ENCODE measurements around the gene WNT6. TPM values are rescaled to one million over a fixed set of nuclear protein-coding genes. Genes with fewer than 3 reads are reported as not detected.

WNT6 gene
- total RNA-seq, 1 experiment from 2014 or later, result 7.8 TPM

- H3K4me3 ChIP-seq (ENCODE audit: low read length), result no peak overlapping the region
- H3K27ac ChIP-seq (ENCODE audit: low read length), result no peak overlapping the region
- no peak overlapping the region for H3K9ac ChIP-seq (ENCODE audit: low read length)
- H3K9me2 ChIP-seq (replicated peaks; ENCODE audit: insufficient read depth, low read length), result no peaks in the 10 kb centered on the region
- no peak for DNase-seq
- no peaks in the 10 kb centered on the region for H3K36me3 ChIP-seq (ENCODE audit: insufficient read depth, low read length)
- no peak overlapping the region for H3K4me2 ChIP-seq (ENCODE audit: low read depth, low read length, poor library complexity, severe bottlenecking)
- no peaks in the 10 kb centered on the region for H3K79me2 ChIP-seq (ENCODE audit: low read length)
- H3K9me3 ChIP-seq (ENCODE audit: low read length), result no peaks in the 10 kb centered on the region
- no peaks in the 10 kb centered on the region for H4K20me1 ChIP-seq (ENCODE audit: insufficient read depth, low read depth, low read length)
- no peaks in the 10 kb centered on the region for H3K27me3 ChIP-seq (ENCODE audit: low read length)
- peaks cover 37% of the 10 kb centered on the region for H3K4me1 ChIP-seq (ENCODE audit: low read length)
- no peak overlapping the region for H2AFZ ChIP-seq (ENCODE audit: low read length)
Measured at GRCh38 chr2:218884519-218884918, 24.9 kb downstream of the WNT6 start.

- no peaks in the 10 kb centered on the region for H3K79me2 ChIP-seq (ENCODE audit: low read length)
- no peak overlapping the region for H2AFZ ChIP-seq (ENCODE audit: low read length)
- DNase-seq, result peak; percentile 69
- H3K4me1 ChIP-seq (ENCODE audit: low read length), result peaks cover 22% of the 10 kb centered on the region
- H3K4me2 ChIP-seq (ENCODE audit: low read depth, low read length, poor library complexity, severe bottlenecking), result peak overlapping the region; percentile 42
- no peak overlapping the region for H3K9ac ChIP-seq (ENCODE audit: low read length)
- H3K4me3 ChIP-seq (ENCODE audit: low read length), result peak overlapping the region; percentile 33; the same call in 1 of the 2 replicates
- no peaks in the 10 kb centered on the region for H3K36me3 ChIP-seq (ENCODE audit: insufficient read depth, low read length)
- H3K9me3 ChIP-seq (ENCODE audit: low read length), result no peaks in the 10 kb centered on the region
- no peaks in the 10 kb centered on the region for H4K20me1 ChIP-seq (ENCODE audit: insufficient read depth, low read depth, low read length)
- no peak overlapping the region for H3K27ac ChIP-seq (ENCODE audit: low read length)
- H3K9me2 ChIP-seq (replicated peaks; ENCODE audit: insufficient read depth, low read length), result no peaks in the 10 kb centered on the region
- H3K27me3 ChIP-seq (ENCODE audit: low read length), result no peaks in the 10 kb centered on the region
Measured at GRCh38 chr2:218885981-218886947, 26.7 kb downstream of the WNT6 start.

DNA sequence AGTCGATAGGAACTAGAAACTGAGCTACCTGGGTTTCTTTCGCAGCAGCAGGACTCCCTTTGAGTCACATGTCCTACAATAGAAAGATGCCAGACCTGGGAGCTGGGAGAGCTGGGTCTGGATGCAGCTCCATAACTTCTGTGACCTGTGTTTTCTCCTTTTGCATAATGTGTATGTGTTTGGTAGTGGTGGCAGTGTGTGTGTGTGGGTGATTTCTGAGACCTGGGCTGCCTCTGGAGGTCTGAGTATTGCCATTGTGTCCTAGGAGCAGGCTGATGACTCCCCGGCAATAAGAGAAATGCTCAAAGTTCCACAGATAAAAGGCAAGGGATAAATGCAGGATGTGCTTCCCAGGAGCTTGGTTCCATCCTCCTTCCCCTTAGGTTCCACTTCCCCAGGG lies 27.5 kb downstream of the WNT6 start:
- Histone ChIP-seq H3K4me1 (ENCODE audit: low read length) (peaks cover 24% of the 10 kb centered on the region), H3K4me2 (ENCODE audit: low read depth, low read length, poor library complexity, severe bottlenecking) (no peak overlapping the region), H2AFZ (ENCODE audit: low read length) (no peak overlapping the region), H3K9ac (ENCODE audit: low read length) (no peak overlapping the region), H3K36me3 (ENCODE audit: insufficient read depth, low read length) (no peaks in the 10 kb centered on the region), H4K20me1 (ENCODE audit: insufficient read depth, low read depth, low read length) (no peaks in the 10 kb centered on the region), H3K27ac (ENCODE audit: low read length) (no peak overlapping the region), H3K9me2 (replicated peaks; ENCODE audit: insufficient read depth, low read length) (no peaks in the 10 kb centered on the region), H3K4me3 (ENCODE audit: low read length) (no peak overlapping the region), H3K79me2 (ENCODE audit: low read length) (no peaks in the 10 kb centered on the region), H3K27me3 (ENCODE audit: low read length) (no peaks in the 10 kb centered on the region), H3K9me3 (ENCODE audit: low read length) (no peaks in the 10 kb centered on the region)
- no peak for DNase-seq

- no peak overlapping the region for H3K27ac ChIP-seq (ENCODE audit: low read length)
- H3K79me2 ChIP-seq (ENCODE audit: low read length), result no peaks in the 10 kb centered on the region
- H2AFZ ChIP-seq (ENCODE audit: low read length), result no peak overlapping the region
- no peaks in the 10 kb centered on the region for H3K27me3 ChIP-seq (ENCODE audit: low read length)
- no peaks in the 10 kb centered on the region for H3K9me2 ChIP-seq (replicated peaks; ENCODE audit: insufficient read depth, low read length)
- no peak overlapping the region for H3K9ac ChIP-seq (ENCODE audit: low read length)
- no peak for DNase-seq
- no peaks in the 10 kb centered on the region for H3K9me3 ChIP-seq (ENCODE audit: low read length)
- H3K36me3 ChIP-seq (ENCODE audit: insufficient read depth, low read length), result no peaks in the 10 kb centered on the region
- H3K4me2 ChIP-seq (ENCODE audit: low read depth, low read length, poor library complexity, severe bottlenecking), result no peak overlapping the region
- H4K20me1 ChIP-seq (ENCODE audit: insufficient read depth, low read depth, low read length), result no peaks in the 10 kb centered on the region
- H3K4me3 ChIP-seq (ENCODE audit: low read length), result no peak overlapping the region
- H3K4me1 ChIP-seq (ENCODE audit: low read length), result peaks cover 35% of the 10 kb centered on the region
Measured at GRCh38 chr2:218888341-218888740, 28.7 kb downstream of the WNT6 start.

- Histone ChIP-seq H3K4me1 (ENCODE audit: low read length) (peaks cover 41% of the 10 kb centered on the region), H4K20me1 (ENCODE audit: insufficient read depth, low read depth, low read length) (no peaks in the 10 kb centered on the region), H3K36me3 (ENCODE audit: insufficient read depth, low read length) (no peaks in the 10 kb centered on the region), H3K4me3 (ENCODE audit: low read length) (no peak overlapping the region), H3K9me3 (ENCODE audit: low read length) (no peaks in the 10 kb centered on the region), H2AFZ (ENCODE audit: low read length) (no peak overlapping the region), H3K79me2 (ENCODE audit: low read length) (no peaks in the 10 kb centered on the region), H3K9me2 (replicated peaks; ENCODE audit: insufficient read depth, low read length) (no peaks in the 10 kb centered on the region), H3K27ac (ENCODE audit: low read length) (no peak overlapping the region), H3K4me2 (ENCODE audit: low read depth, low read length, poor library complexity, severe bottlenecking) (no peak overlapping the region), H3K9ac (ENCODE audit: low read length) (no peak overlapping the region), H3K27me3 (ENCODE audit: low read length) (no peaks in the 10 kb centered on the region)
- DNase-seq, result no peak
Measured at GRCh38 chr2:218889937-218890336, 30.3 kb downstream of the WNT6 start.

DNA sequence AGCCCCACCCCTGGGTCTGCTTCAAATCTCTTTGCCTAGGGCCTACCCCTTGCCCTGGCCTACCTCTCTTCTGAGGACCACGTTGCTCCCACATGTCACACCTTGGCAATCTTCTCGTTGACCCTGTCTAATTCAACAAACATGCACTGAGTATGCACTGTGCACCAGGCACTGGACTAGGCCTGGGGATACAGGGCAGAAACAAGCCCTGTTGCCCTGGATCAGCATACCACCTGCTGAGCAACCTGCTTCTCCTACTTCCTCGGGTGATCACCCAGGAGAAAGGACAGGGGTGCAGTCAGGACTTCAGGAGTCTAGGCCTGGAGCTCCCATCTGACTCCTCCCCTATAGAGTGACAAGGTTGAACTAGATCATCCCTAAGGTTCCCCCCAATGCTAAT lies 30.8 kb downstream of the WNT6 start:
- Histone ChIP-seq H3K79me2 (ENCODE audit: low read length) (no peaks in the 10 kb centered on the region), H3K27ac (ENCODE audit: low read length) (no peak overlapping the region), H3K4me1 (ENCODE audit: low read length) (peaks cover 40% of the 10 kb centered on the region), H3K36me3 (ENCODE audit: insufficient read depth, low read length) (no peaks in the 10 kb centered on the region), H3K9me2 (replicated peaks; ENCODE audit: insufficient read depth, low read length) (no peaks in the 10 kb centered on the region), H3K27me3 (ENCODE audit: low read length) (no peaks in the 10 kb centered on the region), H3K4me2 (ENCODE audit: low read depth, low read length, poor library complexity, severe bottlenecking) (no peak overlapping the region), H2AFZ (ENCODE audit: low read length) (no peak overlapping the region), H3K9me3 (ENCODE audit: low read length) (no peaks in the 10 kb centered on the region), H3K4me3 (ENCODE audit: low read length) (no peak overlapping the region), H4K20me1 (ENCODE audit: insufficient read depth, low read depth, low read length) (no peaks in the 10 kb centered on the region), H3K9ac (ENCODE audit: low read length) (no peak overlapping the region)
- DNase-seq, result no peak

DNA sequence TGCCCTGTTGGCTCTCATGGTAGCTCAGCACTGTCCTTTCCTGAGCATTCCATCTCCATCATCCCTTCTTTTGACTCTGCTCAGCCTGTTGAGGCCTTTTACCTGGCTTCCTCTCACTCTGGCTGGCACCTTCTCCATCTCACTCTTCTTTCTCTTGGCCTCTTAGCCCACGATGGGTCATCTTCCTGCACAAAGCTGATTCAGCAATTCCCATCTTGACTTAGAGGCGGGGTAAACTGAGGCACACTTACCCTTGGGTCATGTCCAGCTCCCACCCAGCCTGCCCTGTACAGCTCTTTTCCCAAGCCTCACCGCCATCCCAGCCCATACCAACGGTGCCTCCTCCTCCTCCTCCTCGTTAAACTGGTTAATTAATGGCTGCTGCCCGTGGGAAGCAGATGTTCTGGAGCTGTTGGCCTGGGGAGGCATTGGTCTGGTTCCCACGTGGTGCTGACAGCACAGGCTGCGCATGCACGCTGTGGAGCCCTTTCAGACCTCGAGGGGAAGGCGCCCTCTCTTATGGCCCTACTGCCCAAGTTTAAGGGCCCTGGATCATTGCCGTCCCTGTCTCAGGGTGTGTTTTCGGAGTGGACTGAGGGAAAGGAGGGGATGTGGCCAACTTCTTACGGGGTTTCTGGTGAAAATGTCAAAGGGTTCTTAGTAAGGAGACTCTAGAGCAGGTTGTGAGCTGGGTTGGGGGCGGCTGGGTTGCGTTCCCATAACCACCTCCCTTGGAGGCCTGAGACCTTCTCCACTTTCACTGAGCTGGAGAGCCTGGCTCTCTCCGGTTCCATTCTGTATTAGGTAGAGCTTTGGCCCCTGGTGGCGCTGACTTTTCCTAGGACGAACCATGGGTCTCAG lies 31.9 kb downstream of the WNT6 start:
- no peak overlapping the region for H2AFZ ChIP-seq (ENCODE audit: low read length)
- H3K4me3 ChIP-seq (ENCODE audit: low read length), result no peak overlapping the region
- H3K27me3 ChIP-seq (ENCODE audit: low read length), result no peaks in the 10 kb centered on the region
- no peaks in the 10 kb centered on the region for H3K9me2 ChIP-seq (replicated peaks; ENCODE audit: insufficient read depth, low read length)
- H3K9ac ChIP-seq (ENCODE audit: low read length), result peak overlapping the region; percentile 76; the same call in 1 of the 2 replicates
- H4K20me1 ChIP-seq (ENCODE audit: insufficient read depth, low read depth, low read length), result no peaks in the 10 kb centered on the region
- H3K27ac ChIP-seq (ENCODE audit: low read length), result no peak overlapping the region
- H3K4me1 ChIP-seq (ENCODE audit: low read length), result peaks cover 32% of the 10 kb centered on the region
- H3K9me3 ChIP-seq (ENCODE audit: low read length), result no peaks in the 10 kb centered on the region
- DNase-seq, result no peak
- H3K36me3 ChIP-seq (ENCODE audit: insufficient read depth, low read length), result no peaks in the 10 kb centered on the region
- H3K4me2 ChIP-seq (ENCODE audit: low read depth, low read length, poor library complexity, severe bottlenecking), result no peak overlapping the region
- no peaks in the 10 kb centered on the region for H3K79me2 ChIP-seq (ENCODE audit: low read length)
